Neural cell (in vitro differentiated cells): ENCODE results near the gene PRG2. TPM values are rescaled to one million over a fixed set of nuclear protein-coding genes. Genes with fewer than 3 reads are reported as not detected.

Experiments used
- H2AFZ ChIP-seq: fragments of 200-600, 300-800 bp; sonication (generic), shearing (Covaris generic); 2 replicates; pipeline ENCODE4 v1.6.0; 2014; ENCODE audit warnings: low read depth, mild to moderate bottlenecking, antibody characterized with exemption, low read length, moderate library complexity
- H3F3A ChIP-seq: fragments of 200-600 bp; shearing (Covaris generic); 2 replicates; pipeline ENCODE4 v1.6.1; 2016; ENCODE audit warnings: mild to moderate bottlenecking, moderate library complexity, mixed read lengths, antibody characterized with exemption, low read length; ENCODE audit not compliant: insufficient read depth, poor library complexity, severe bottlenecking
- H3K27ac ChIP-seq: fragments of 200-600, 300-800 bp; sonication (generic), shearing (Covaris generic); 2 replicates; pipeline ENCODE4 v1.5.1; 2014; ENCODE audit warnings: mild to moderate bottlenecking, low read length, moderate library complexity
- H3K27me3 ChIP-seq: fragments of 300-800, 200-600 bp; sonication (generic), shearing (Covaris generic); 2 replicates; pipeline ENCODE4 v1.6.0; 2014; ENCODE audit warnings: mild to moderate bottlenecking, low read depth, low read length, moderate library complexity; ENCODE audit not compliant: insufficient read depth
- H3K36me3 ChIP-seq: fragments of 300-800, 200-600 bp; sonication (generic), shearing (Covaris generic); 2 replicates; pipeline ENCODE4 v1.5.1; 2014; ENCODE audit warnings: mild to moderate bottlenecking, antibody characterized with exemption, low read length, moderate library complexity; ENCODE audit not compliant: insufficient read depth
- H3K4me2 ChIP-seq: fragments of 300-800, 200-600 bp; sonication (generic), shearing (Covaris generic); 2 replicates; pipeline ENCODE4 v1.6.0; 2014; ENCODE audit warnings: mild to moderate bottlenecking, low read length
- H3K4me3 ChIP-seq: fragments of 300-800, 200-600 bp; sonication (generic), shearing (Covaris generic); 2 replicates; pipeline ENCODE4 v1.5.1; 2014; ENCODE audit warnings: mild to moderate bottlenecking, low read length, moderate library complexity
- H3K79me2 ChIP-seq: fragments of 200-600 bp; shearing (Covaris generic); replicated peaks from 2 replicates; pipeline ENCODE4 v1.6.0; 2014; ENCODE audit warnings: mild to moderate bottlenecking, low read length, moderate library complexity; ENCODE audit not compliant: insufficient read depth
- H3K9ac ChIP-seq: fragments of 300-800, 200-600 bp; sonication (generic), shearing (Covaris generic); 2 replicates; pipeline ENCODE4 v1.6.1; 2016; ENCODE audit warnings: mild to moderate bottlenecking, low read length, mixed read lengths
- H3K9me2 ChIP-seq: fragments of 200-600 bp; shearing (Covaris generic); 2 replicates; pipeline ENCODE4 v1.6.1; 2016; ENCODE audit warnings: mild to moderate bottlenecking, low read length, mixed read lengths; ENCODE audit not compliant: insufficient read depth
- H3K9me3 ChIP-seq: fragments of 200-600, 300-800 bp; sonication (generic), shearing (Covaris generic); 2 replicates; pipeline ENCODE4 v1.6.1; 2016; ENCODE audit warnings: mild to moderate bottlenecking, mixed run types, low read length, moderate library complexity, mixed read lengths
- H4K20me1 ChIP-seq: fragments of 200-600 bp; shearing (Covaris generic); 2 replicates; pipeline ENCODE4 v1.6.1; 2016; ENCODE audit warnings: mild to moderate bottlenecking, mixed run types; ENCODE audit not compliant: insufficient read depth
- CTCF ChIP-seq: fragments of 450-650 bp; IDR thresholded peaks from 2 replicates; pipeline ENCODE4 v1.5.1; 2014; ENCODE audit warnings: antibody characterized with exemption, mild to moderate bottlenecking, moderate library complexity; ENCODE audit not compliant: poor library complexity, severe bottlenecking
- EP300 ChIP-seq: fragments of 450-650 bp; conservative IDR thresholded peaks from 2 replicates; pipeline ENCODE4 v1.6.1; 2014; ENCODE audit warnings: antibody characterized with exemption, mild to moderate bottlenecking, moderate library complexity; ENCODE audit not compliant: poor library complexity, severe bottlenecking
- EZH2 ChIP-seq: fragments of 200-600, 300-800 bp; shearing (Covaris generic), sonication (generic); IDR thresholded peaks from 2 replicates; pipeline ENCODE4 v1.6.1; 2014; ENCODE audit warnings: antibody characterized with exemption, low read length, borderline replicate concordance, mild to moderate bottlenecking; ENCODE audit not compliant: insufficient read depth, poor library complexity, severe bottlenecking
- MXI1 ChIP-seq: fragments of 450-650 bp; conservative IDR thresholded peaks from 2 replicates; pipeline ENCODE4 v1.6.1; 2014; ENCODE audit warnings: antibody characterized with exemption, mild to moderate bottlenecking; ENCODE audit not compliant: poor library complexity, severe bottlenecking
- POLR2AphosphoS5 ChIP-seq: IDR thresholded peaks from 2 replicates; pipeline ENCODE4 v1.6.1; 2012
- RAD21 ChIP-seq: fragments of 450-650 bp; conservative IDR thresholded peaks from 2 replicates; pipeline ENCODE4 v1.6.1; 2014; ENCODE audit warnings: antibody characterized with exemption, mild to moderate bottlenecking, moderate library complexity
- REST ChIP-seq: IDR thresholded peaks from 2 replicates; pipeline ENCODE4 v1.6.1; 2012; ENCODE audit warnings: borderline replicate concordance
- SMC3 ChIP-seq: fragments of 450-650 bp; conservative IDR thresholded peaks from 2 replicates; pipeline ENCODE4 v1.6.1; 2014; ENCODE audit warnings: antibody characterized with exemption, mild to moderate bottlenecking, moderate library complexity; ENCODE audit not compliant: poor library complexity
- TAF1 ChIP-seq: IDR thresholded peaks from 2 replicates; pipeline ENCODE4 v1.6.1; 2012; ENCODE audit warnings: low read depth
- polyA plus RNA-seq: library from polyadenylated mRNA; depleted of rRNA; stranded (reverse); fragments of >200 nt; gene quantifications from 2 replicates; pipeline ENCODE4 v1.2.3, GENCODE V29; 2014

The PRG2 gene
- polyA plus RNA-seq, 1 donor from 2014 or later: not detected

- Histone ChIP-seq H2AFZ (no peak overlapping the region), H3K9me2 (no peaks in the 10 kb centered on the region), H3K79me2 (no peaks in the 10 kb centered on the region), H3K4me3 (no peak overlapping the region), H3K9ac (no peak overlapping the region), H4K20me1 (no peaks in the 10 kb centered on the region), H3K4me2 (no peak overlapping the region), H3F3A (no peaks in the 10 kb centered on the region), H3K9me3 (no peaks in the 10 kb centered on the region), H3K36me3 (no peaks in the 10 kb centered on the region), H3K27me3 (peaks cover 4% of the 10 kb centered on the region), H3K27ac (no peak overlapping the region)
- TF ChIP-seq SMC3: no peak
- TF ChIP-seq POLR2AphosphoS5: no peak
- TF ChIP-seq CTCF: no peak
- no peak for TF ChIP-seq TAF1
- no peak for TF ChIP-seq EZH2
These were observed 35.4 kb upstream of the PRG2 start for GRCh38 chr11:57425565-57426438.

GRCh38 chr11:57424792-57425564 lies 34.5 kb upstream of the PRG2 start:
- no peaks in the 10 kb centered on the region for H3K36me3 ChIP-seq
- H4K20me1 ChIP-seq: no peaks in the 10 kb centered on the region

More at GRCh38 chr11:57424792-57425564, 34.5 kb upstream of the PRG2 start:
- H3K9me2 ChIP-seq: no peaks in the 10 kb centered on the region
- TF ChIP-seq CTCF: no peak
- no peak for TF ChIP-seq EP300
- TF ChIP-seq POLR2AphosphoS5: no peak
- no peak for TF ChIP-seq MXI1
- no peak for TF ChIP-seq RAD21
- TF ChIP-seq EZH2: no peak
- TF ChIP-seq SMC3: no peak
- no peak for TF ChIP-seq REST
- no peak for TF ChIP-seq TAF1
- no peak overlapping the region for H3K4me3 ChIP-seq
- no peak overlapping the region for H3K4me2 ChIP-seq
- peaks cover 4% of the 10 kb centered on the region for H3K27me3 ChIP-seq
- H2AFZ ChIP-seq: no peak overlapping the region
- no peaks in the 10 kb centered on the region for H3F3A ChIP-seq
- no peak overlapping the region for H3K27ac ChIP-seq
- H3K79me2 ChIP-seq: no peaks in the 10 kb centered on the region
- H3K9me3 ChIP-seq: no peaks in the 10 kb centered on the region
- no peak overlapping the region for H3K9ac ChIP-seq
